Cardiac fibroblast (primary cell): Measurements from ENCODE around the gene ADGRE3.
"Not testable (repeated sequence)": the region's sequence is repeated elsewhere in the genome, so short reads cannot be mapped to it uniquely, and the experiment has no call there.

ENCODE experiments used
- DNase-seq, 2 donors: peaks; one replicate each; pipeline versions ENCODE4 v3.0.0 to v3.0.0-alpha.2; 2010; ENCODE audit warnings: low read depth in 2 of 2
- H3K4me3 ChIP-seq, 2 donors: replicated peaks in 1 of 2; 1 replicate in 1 of 2; 2 replicates in 1 of 2; pipeline ENCODE4 v1.5.1; 2011; ENCODE audit warnings: low read depth in 2 of 2, low read length in 2 of 2, mild to moderate bottlenecking in 2 of 2, moderate library complexity in 1 of 2
- TF ChIP-seq, protein P1 (sequence below): IDR thresholded peaks from one replicate; pipeline ENCODE4 v1.5.1; 2011; ENCODE audit warnings: low read depth, mild to moderate bottlenecking, low read length, inconsistent platforms

Gene ADGRE3

DNA sequence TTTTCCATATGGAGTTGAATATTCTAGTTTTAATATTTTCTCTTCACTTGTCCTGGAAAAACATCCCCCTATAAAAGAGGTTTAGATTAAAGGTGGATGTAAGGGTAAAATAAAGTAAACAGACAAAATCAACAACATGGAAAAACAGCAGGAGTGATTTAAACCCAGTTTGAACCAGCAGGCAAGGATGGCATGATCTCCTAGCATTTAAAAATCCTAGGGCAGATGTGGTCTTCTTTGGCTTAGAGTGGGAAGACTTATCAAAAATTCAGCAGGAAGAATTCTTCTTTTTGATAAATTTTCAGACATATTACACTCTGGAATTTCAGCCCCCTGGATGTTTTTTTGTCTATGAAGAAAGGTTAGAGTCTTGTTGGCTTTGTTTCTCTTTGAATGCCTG lies 55.2 kb downstream of the ADGRE3 start:
- DNase-seq: no peak
- TF ChIP-seq, protein P1, sequence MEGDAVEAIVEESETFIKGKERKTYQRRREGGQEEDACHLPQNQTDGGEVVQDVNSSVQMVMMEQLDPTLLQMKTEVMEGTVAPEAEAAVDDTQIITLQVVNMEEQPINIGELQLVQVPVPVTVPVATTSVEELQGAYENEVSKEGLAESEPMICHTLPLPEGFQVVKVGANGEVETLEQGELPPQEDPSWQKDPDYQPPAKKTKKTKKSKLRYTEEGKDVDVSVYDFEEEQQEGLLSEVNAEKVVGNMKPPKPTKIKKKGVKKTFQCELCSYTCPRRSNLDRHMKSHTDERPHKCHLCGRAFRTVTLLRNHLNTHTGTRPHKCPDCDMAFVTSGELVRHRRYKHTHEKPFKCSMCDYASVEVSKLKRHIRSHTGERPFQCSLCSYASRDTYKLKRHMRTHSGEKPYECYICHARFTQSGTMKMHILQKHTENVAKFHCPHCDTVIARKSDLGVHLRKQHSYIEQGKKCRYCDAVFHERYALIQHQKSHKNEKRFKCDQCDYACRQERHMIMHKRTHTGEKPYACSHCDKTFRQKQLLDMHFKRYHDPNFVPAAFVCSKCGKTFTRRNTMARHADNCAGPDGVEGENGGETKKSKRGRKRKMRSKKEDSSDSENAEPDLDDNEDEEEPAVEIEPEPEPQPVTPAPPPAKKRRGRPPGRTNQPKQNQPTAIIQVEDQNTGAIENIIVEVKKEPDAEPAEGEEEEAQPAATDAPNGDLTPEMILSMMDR: no peak
- no peak overlapping the region for H3K4me3 ChIP-seq

DNA sequence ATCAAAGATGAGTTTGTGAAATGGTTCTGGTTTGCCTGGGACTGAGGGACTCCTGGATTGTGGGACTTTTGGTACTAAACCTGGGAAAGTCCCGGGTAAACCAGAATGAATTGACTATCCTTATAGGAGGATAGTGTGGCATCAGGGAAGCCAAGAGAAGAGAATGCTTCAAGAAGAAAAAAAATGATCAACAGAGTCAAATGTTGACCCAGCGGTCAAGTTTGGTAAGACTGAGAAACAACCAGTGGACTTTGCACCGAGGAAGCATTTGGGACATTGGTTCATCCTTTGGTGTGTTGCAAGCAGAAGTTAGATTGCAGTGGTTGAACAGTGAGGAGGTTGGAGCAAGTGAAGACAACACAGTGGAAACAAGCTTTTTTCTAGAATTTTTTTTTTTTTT lies 58.2 kb downstream of the ADGRE3 start:
- no peak for DNase-seq
- H3K4me3 ChIP-seq: no peak overlapping the region
- TF ChIP-seq, protein P1: no peak

DNA sequence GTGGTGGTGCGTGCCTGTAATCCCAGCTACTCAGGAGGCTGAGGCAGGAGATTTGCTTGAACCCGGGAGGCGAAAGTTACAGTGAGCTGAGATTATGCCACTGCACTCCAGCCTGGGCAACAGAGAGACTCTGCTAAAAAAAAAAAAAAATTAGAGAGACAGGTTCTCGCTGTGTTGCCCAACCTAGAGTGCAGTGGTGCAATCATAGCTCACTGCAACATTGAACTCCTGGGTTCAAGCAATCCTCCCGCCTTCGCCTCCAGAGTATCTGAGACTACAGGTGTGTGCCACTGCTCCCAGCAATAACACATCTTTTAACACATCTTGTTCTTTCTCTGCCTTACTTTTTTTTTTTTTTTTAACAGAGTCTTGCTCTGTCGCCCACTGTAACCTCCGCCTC lies 59.0 kb downstream of the ADGRE3 start:
- DNase-seq: no peak
- TF ChIP-seq, protein P1: no peak
- H3K4me3 ChIP-seq: no peak overlapping the region

DNA sequence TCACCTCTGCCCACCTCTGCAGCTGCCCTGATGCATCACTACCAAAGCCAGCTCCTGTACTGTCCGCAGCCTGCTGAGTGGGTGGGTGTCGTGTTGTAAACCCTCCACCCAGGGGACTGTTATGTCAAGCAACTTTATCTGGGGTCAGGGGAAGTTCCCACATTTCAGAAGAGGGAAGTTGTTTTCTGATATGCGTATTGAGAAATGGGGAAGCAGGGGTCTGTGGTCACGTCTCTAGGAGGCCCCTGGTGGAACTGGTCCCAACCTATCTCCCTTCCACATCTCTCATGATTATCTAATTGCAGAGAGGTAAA lies 60.6 kb downstream of the ADGRE3 start:
- DNase-seq: no peak
- TF ChIP-seq, protein P1: no peak
- no peak overlapping the region for H3K4me3 ChIP-seq

DNA sequence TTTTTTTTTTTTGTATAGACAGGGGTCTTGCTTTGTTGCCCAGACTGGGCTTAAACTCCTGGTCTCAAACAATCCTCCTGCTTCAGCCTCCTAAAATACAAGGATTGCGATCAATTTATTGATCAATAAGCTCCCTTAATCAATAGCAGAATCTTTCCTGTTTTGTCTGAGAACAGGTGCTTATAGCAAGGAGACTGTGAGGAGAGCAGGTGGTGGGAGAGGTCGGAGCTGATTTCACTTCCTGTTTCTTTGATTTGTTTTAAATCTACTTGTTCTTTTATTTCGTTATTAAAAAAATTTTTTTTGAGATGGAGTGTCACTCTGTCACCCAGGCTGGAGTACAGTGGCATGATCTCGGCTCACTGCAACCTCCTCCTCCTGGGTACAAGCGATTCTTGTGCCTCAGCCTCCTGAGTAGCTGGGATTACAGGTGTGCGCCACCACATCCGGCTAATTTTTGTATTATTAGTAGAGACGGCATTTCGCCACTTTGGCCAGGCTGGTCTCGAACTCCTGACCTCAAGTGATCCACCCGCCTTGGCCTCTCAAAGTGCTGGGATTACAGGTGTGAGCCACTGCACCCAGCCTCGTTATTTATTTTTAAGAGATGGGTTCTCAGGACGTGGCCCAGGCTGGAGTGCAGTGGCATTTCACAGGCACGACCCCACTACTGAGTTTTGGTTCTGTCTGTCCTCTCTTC lies 61.1 kb downstream of the ADGRE3 start:
- H3K4me3 ChIP-seq, DNase-seq: not testable (repeated sequence)

DNA sequence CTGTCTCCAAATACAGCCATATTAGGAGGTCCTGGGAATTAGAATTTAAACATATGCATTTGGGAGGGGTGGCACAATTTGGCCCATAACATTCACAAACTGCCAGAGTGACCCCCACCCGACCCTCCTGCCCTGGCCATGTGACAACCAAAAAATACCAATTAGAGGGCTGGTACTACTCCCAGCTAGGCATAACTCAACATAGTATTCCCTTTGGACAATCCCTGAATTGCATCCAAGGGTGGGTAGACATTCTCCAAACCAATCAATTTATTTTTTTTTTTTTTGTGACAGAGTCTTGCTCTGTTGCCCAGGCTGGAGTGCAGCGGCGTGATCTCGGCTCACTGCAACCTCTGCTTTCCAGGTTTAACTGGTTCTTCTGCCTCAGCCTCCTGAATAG lies 62.0 kb downstream of the ADGRE3 start:
- TF ChIP-seq, protein P1: no peak
- no peak overlapping the region for H3K4me3 ChIP-seq
- DNase-seq: no peak

DNA sequence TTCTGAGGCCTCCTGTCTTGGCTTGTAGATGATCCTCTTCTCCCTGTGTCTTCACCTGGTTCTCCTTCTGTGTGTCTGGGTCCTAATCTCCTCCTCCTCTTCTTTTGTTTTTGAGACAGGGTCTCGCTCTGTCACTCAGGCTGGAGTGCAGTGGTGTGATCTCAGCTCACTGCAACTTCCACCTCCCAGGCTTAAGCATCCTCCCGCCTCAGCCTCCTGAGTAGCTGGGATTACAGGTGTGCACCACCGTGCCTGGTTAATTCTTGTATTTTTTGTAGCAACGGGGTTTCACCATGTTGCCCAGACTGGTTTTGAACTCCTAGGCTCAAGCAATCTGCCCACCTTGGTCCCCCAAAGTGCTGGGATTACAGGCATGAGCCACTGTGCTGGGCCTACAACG lies 62.4 kb downstream of the ADGRE3 start:
- DNase-seq, H3K4me3 ChIP-seq: not testable (repeated sequence)

DNA sequence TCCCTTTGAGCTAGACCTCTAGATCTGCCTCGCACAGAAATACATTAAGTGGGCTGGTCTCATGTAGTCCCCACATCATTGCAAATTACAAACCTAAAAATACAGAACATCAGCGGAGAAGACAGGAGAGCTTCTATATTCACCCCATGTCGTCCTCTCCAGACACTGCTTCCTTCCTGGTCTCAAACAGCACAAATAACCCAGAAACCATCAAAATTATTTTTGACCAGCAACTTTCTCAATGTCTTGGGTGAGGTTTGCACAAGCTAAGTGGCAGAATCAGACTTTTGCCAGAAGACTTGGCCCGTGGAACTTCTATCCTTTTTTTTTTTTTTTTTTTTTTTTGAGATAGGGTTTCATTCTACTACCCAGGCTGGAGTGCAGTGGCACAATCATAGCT lies 63.6 kb downstream of the ADGRE3 start:
- no peak overlapping the region for H3K4me3 ChIP-seq
- TF ChIP-seq, protein P1: no peak
- no peak for DNase-seq
